ENCODE data around the gene PITPNM1.

Gene PITPNM1

GRCh38 chr11:67503119-67504004, 1.8 kb downstream of the PITPNM1 start:
- ChIA-PET POLR2A (no interaction called here), CTCF (no interaction called here)
- Histone ChIP-seq H3K36me3 (ENCODE audit: control insufficient read depth in 4 of 4, insufficient read depth in 4 of 4, low read length in 3 of 4) (peaks cover 0 to 27% (median 7%) of the 10 kb centered on the region in 4 experiments), H3K4me1 (ENCODE audit: control extremely low read depth in 1 of 4, control insufficient read depth in 4 of 4, insufficient read depth in 4 of 4, low read length in 3 of 4) (peaks cover 0 to 46% (median 42%) of the 10 kb centered on the region in 4 experiments), H3K27me3 (replicated peaks in 2 of 5; ENCODE audit: control insufficient read depth in 4 of 5, insufficient read depth in 5 of 5, low read length in 4 of 5) (peaks cover 0 to 22% (median 0%) of the 10 kb centered on the region in 5 experiments), H3K9me3 (ENCODE audit: control extremely low read depth in 1 of 5, control insufficient read depth in 4 of 5, insufficient read depth in 2 of 5, low read depth in 1 of 5, low read length in 4 of 5) (no peaks in the 10 kb centered on the region), H3K4me3 (ENCODE audit: control insufficient read depth in 1 of 7, extremely low read depth in 1 of 7, insufficient read depth in 4 of 7, low read depth in 2 of 7, low read length in 6 of 7) (peak overlapping the region in 5 of 7 experiments; percentile 68 to 82 (median 78)), H3K27ac (ENCODE audit: insufficient read depth in 1 of 2, low read depth in 1 of 2, low read length in 2 of 2, poor library complexity in 1 of 2, severe bottlenecking in 2 of 2) (no peak overlapping the region)
- DNase-seq: no peak
- 88% methylated on average over 14 of the region's 19 CpGs for WGBS (ENCODE audit: insufficient coverage)

GRCh38 chr11:67502328-67502979, 2.7 kb downstream of the PITPNM1 start:
- Histone ChIP-seq H3K36me3 (ENCODE audit: control insufficient read depth in 4 of 4, insufficient read depth in 4 of 4, low read length in 3 of 4) (peaks cover 0 to 31% (median 8%) of the 10 kb centered on the region in 4 experiments), H3K4me3 (ENCODE audit: control insufficient read depth in 1 of 7, extremely low read depth in 1 of 7, insufficient read depth in 4 of 7, low read depth in 2 of 7, low read length in 6 of 7) (no peak overlapping the region), H3K27me3 (replicated peaks in 2 of 5; ENCODE audit: control insufficient read depth in 4 of 5, insufficient read depth in 5 of 5, low read length in 4 of 5) (peaks cover 0 to 22% (median 0%) of the 10 kb centered on the region in 5 experiments), H3K9me3 (ENCODE audit: control extremely low read depth in 1 of 5, control insufficient read depth in 4 of 5, insufficient read depth in 2 of 5, low read depth in 1 of 5, low read length in 4 of 5) (no peaks in the 10 kb centered on the region), H3K27ac (ENCODE audit: insufficient read depth in 1 of 2, low read depth in 1 of 2, low read length in 2 of 2, poor library complexity in 1 of 2, severe bottlenecking in 2 of 2) (no peak overlapping the region), H3K4me1 (ENCODE audit: control extremely low read depth in 1 of 4, control insufficient read depth in 4 of 4, insufficient read depth in 4 of 4, low read length in 3 of 4) (peaks cover 0 to 42% (median 37%) of the 10 kb centered on the region in 4 experiments)
- POLR2A ChIA-PET: no interaction called here
- 92% methylated on average over 9 of the region's 18 CpGs for WGBS (ENCODE audit: insufficient coverage)
- no peak for DNase-seq
- CTCF ChIA-PET: no interaction called here

GRCh38 chr11:67501854-67502253, 3.3 kb downstream of the PITPNM1 start:
- no peak for DNase-seq
- Histone ChIP-seq H3K4me3 (ENCODE audit: control insufficient read depth in 1 of 7, extremely low read depth in 1 of 7, insufficient read depth in 4 of 7, low read depth in 2 of 7, low read length in 6 of 7) (no peak overlapping the region), H3K4me1 (ENCODE audit: control extremely low read depth in 1 of 4, control insufficient read depth in 4 of 4, insufficient read depth in 4 of 4, low read length in 3 of 4) (peaks cover 0 to 36% (median 31%) of the 10 kb centered on the region in 4 experiments), H3K27ac (ENCODE audit: insufficient read depth in 1 of 2, low read depth in 1 of 2, low read length in 2 of 2, poor library complexity in 1 of 2, severe bottlenecking in 2 of 2) (no peak overlapping the region), H3K9me3 (ENCODE audit: control extremely low read depth in 1 of 5, control insufficient read depth in 4 of 5, insufficient read depth in 2 of 5, low read depth in 1 of 5, low read length in 4 of 5) (no peaks in the 10 kb centered on the region), H3K36me3 (ENCODE audit: control insufficient read depth in 4 of 4, insufficient read depth in 4 of 4, low read length in 3 of 4) (peaks cover 2 to 31% (median 9%) of the 10 kb centered on the region in 4 experiments), H3K27me3 (replicated peaks in 2 of 5; ENCODE audit: control insufficient read depth in 4 of 5, insufficient read depth in 5 of 5, low read length in 4 of 5) (peaks cover 0 to 22% (median 0%) of the 10 kb centered on the region in 5 experiments)
- ChIA-PET POLR2A (no interaction called here), CTCF (interaction anchor here (1.1 kb wide), 1 partner anchor 13 kb away, joined by 3 read pairs; no protein-coding TSS in a partner anchor)
- 93% methylated on average over 18 of the region's 18 CpGs for WGBS (ENCODE audit: insufficient coverage)

- ChIA-PET CTCF (interaction anchor here (1.1 kb wide), 1 partner anchor 13 kb away, joined by 3 read pairs; no protein-coding TSS in a partner anchor), POLR2A (no interaction called here)
- Histone ChIP-seq H3K27me3 (replicated peaks in 2 of 5; ENCODE audit: control insufficient read depth in 4 of 5, insufficient read depth in 5 of 5, low read length in 4 of 5) (peaks cover 0 to 22% (median 0%) of the 10 kb centered on the region in 5 experiments), H3K4me3 (ENCODE audit: control insufficient read depth in 1 of 7, extremely low read depth in 1 of 7, insufficient read depth in 4 of 7, low read depth in 2 of 7, low read length in 6 of 7) (no peak overlapping the region), H3K27ac (ENCODE audit: insufficient read depth in 1 of 2, low read depth in 1 of 2, low read length in 2 of 2, poor library complexity in 1 of 2, severe bottlenecking in 2 of 2) (no peak overlapping the region), H3K4me1 (ENCODE audit: control extremely low read depth in 1 of 4, control insufficient read depth in 4 of 4, insufficient read depth in 4 of 4, low read length in 3 of 4) (peaks cover 0 to 28% (median 25%) of the 10 kb centered on the region in 4 experiments), H3K36me3 (ENCODE audit: control insufficient read depth in 4 of 4, insufficient read depth in 4 of 4, low read length in 3 of 4) (peaks cover 2 to 32% (median 9%) of the 10 kb centered on the region in 4 experiments), H3K9me3 (ENCODE audit: control extremely low read depth in 1 of 5, control insufficient read depth in 4 of 5, insufficient read depth in 2 of 5, low read depth in 1 of 5, low read length in 4 of 5) (no peaks in the 10 kb centered on the region)
- no peak for DNase-seq
- WGBS (ENCODE audit: insufficient coverage): 92% methylated on average over 9 of the region's 9 CpGs
These were observed 4.1 kb downstream of the PITPNM1 start for GRCh38 chr11:67500831-67501715.

- Histone ChIP-seq H3K27ac (ENCODE audit: insufficient read depth in 1 of 2, low read depth in 1 of 2, low read length in 2 of 2, poor library complexity in 1 of 2, severe bottlenecking in 2 of 2) (no peak overlapping the region), H3K36me3 (ENCODE audit: control insufficient read depth in 4 of 4, insufficient read depth in 4 of 4, low read length in 3 of 4) (peaks cover 2 to 38% (median 10%) of the 10 kb centered on the region in 4 experiments), H3K4me1 (ENCODE audit: control extremely low read depth in 1 of 4, control insufficient read depth in 4 of 4, insufficient read depth in 4 of 4, low read length in 3 of 4) (peaks cover 0 to 22% (median 19%) of the 10 kb centered on the region in 4 experiments), H3K9me3 (ENCODE audit: control extremely low read depth in 1 of 5, control insufficient read depth in 4 of 5, insufficient read depth in 2 of 5, low read depth in 1 of 5, low read length in 4 of 5) (no peaks in the 10 kb centered on the region), H3K27me3 (replicated peaks in 2 of 5; ENCODE audit: control insufficient read depth in 4 of 5, insufficient read depth in 5 of 5, low read length in 4 of 5) (peaks cover 0 to 22% (median 0%) of the 10 kb centered on the region in 5 experiments), H3K4me3 (ENCODE audit: control insufficient read depth in 1 of 7, extremely low read depth in 1 of 7, insufficient read depth in 4 of 7, low read depth in 2 of 7, low read length in 6 of 7) (no peak overlapping the region)
- DNase-seq: no peak
- ChIA-PET CTCF (no interaction called here), POLR2A (no interaction called here)
- no CpG with 5 or more reads among the region's 1 CpG for WGBS (ENCODE audit: insufficient coverage)
These were observed 4.7 kb downstream of the PITPNM1 start for GRCh38 chr11:67500484-67500821.

- Histone ChIP-seq H3K36me3 (ENCODE audit: control insufficient read depth in 4 of 4, insufficient read depth in 4 of 4, low read length in 3 of 4) (peaks cover 2 to 43% (median 11%) of the 10 kb centered on the region in 4 experiments), H3K27me3 (replicated peaks in 2 of 5; ENCODE audit: control insufficient read depth in 4 of 5, insufficient read depth in 5 of 5, low read length in 4 of 5) (peaks cover 0 to 22% (median 0%) of the 10 kb centered on the region in 5 experiments), H3K4me1 (ENCODE audit: control extremely low read depth in 1 of 4, control insufficient read depth in 4 of 4, insufficient read depth in 4 of 4, low read length in 3 of 4) (peaks cover 0 to 18% (median 14%) of the 10 kb centered on the region in 4 experiments), H3K4me3 (ENCODE audit: control insufficient read depth in 1 of 7, extremely low read depth in 1 of 7, insufficient read depth in 4 of 7, low read depth in 2 of 7, low read length in 6 of 7) (no peak overlapping the region), H3K27ac (ENCODE audit: insufficient read depth in 1 of 2, low read depth in 1 of 2, low read length in 2 of 2, poor library complexity in 1 of 2, severe bottlenecking in 2 of 2) (no peak overlapping the region), H3K9me3 (ENCODE audit: control extremely low read depth in 1 of 5, control insufficient read depth in 4 of 5, insufficient read depth in 2 of 5, low read depth in 1 of 5, low read length in 4 of 5) (no peaks in the 10 kb centered on the region)
- DNase-seq: no peak
- ChIA-PET POLR2A (no interaction called here), CTCF (no interaction called here)
- WGBS (ENCODE audit: insufficient coverage): 97% methylated on average over 20 of the region's 26 CpGs
These were observed 5.2 kb downstream of the PITPNM1 start for GRCh38 chr11:67499808-67500483.
